Esophagus muscularis mucosa (tissue), 4 donors: ENCODE results near the gene CYP27B1. TPM values are rescaled to one million over a fixed set of nuclear protein-coding genes. Genes with fewer than 3 reads are reported as not detected.

Source experiments
- DNase-seq: peaks from one replicate; pipeline ENCODE4 v3.0.0-alpha.2; 2017; ENCODE audit errors: extremely low spot score
- H3K27ac ChIP-seq, 4 donors: fragments of 200-600 bp; sonication (generic); replicated peaks in 1 of 4; 1 replicate in 3 of 4; 2 replicates in 1 of 4; pipeline ENCODE4 v1.5.1; 2016 to 2019; ENCODE audit warnings: mild to moderate bottlenecking in 1 of 4
- H3K27me3 ChIP-seq, 4 donors: fragments of 200-600 bp; sonication (generic); one replicate each; pipeline versions ENCODE4 v1.5.1 to v1.6.0; 2016 to 2019
- H3K36me3 ChIP-seq, 4 donors: fragments of 200-600 bp; sonication (generic); one replicate each; pipeline ENCODE4 v1.5.1; 2016 to 2019
- H3K4me1 ChIP-seq, 4 donors: fragments of 200-600 bp; sonication (generic); one replicate each; pipeline ENCODE4 v1.5.1; 2016 to 2019
- H3K4me3 ChIP-seq, 4 donors: fragments of 200-600 bp; sonication (generic); 1 replicate in 2 of 4; 2 replicates in 2 of 4; pipeline ENCODE4 v1.5.1; 2016 to 2019; ENCODE audit warnings: mild to moderate bottlenecking in 4 of 4, moderate library complexity in 1 of 4
- H3K9me3 ChIP-seq, 4 donors: fragments of 200-600 bp; sonication (generic); 1 replicate in 3 of 4; 2 replicates in 1 of 4; pipeline ENCODE4 v1.5.1; 2016 to 2019
- CTCF ChIP-seq, 3 experiments: fragments of 200-600 bp in 2 of 3; fragments of 450-650 bp in 1 of 3; sonication (generic) in 2 of 3; IDR thresholded peaks; one replicate each; pipeline ENCODE4 v1.5.1; 2017 to 2019; ENCODE audit warnings: antibody characterized with exemption in 3 of 3, mild to moderate bottlenecking in 2 of 3, moderate library complexity in 1 of 3
- EP300 ChIP-seq: sonication (generic); formaldehyde crosslinking; IDR thresholded peaks from one replicate; pipeline ENCODE4 v1.6.1; 2017; ENCODE audit warnings: antibody characterized with exemption
- POLR2A ChIP-seq: fragments of 450-650 bp; IDR thresholded peaks from one replicate; pipeline ENCODE4 v1.6.1; 2017; ENCODE audit warnings: antibody characterized with exemption, moderate library complexity, mild to moderate bottlenecking, low read depth
- POLR2AphosphoS5 ChIP-seq, 2 donors: sonication (generic); formaldehyde crosslinking; IDR thresholded peaks; one replicate each; pipeline ENCODE4 v1.6.1; 2017; ENCODE audit warnings: antibody characterized with exemption in 2 of 2
- WGBS: methylation state at CpG from one replicate; pipeline ENCODE4 v1.1.5; 2018; 5-methylcytosine and 5-hydroxymethylcytosine counted together
- intact Hi-C: fragments of 100-400 bp; cut with DNase I; formaldehyde crosslinking; loops from one replicate; pipeline ENCODE4 v1.15.1; 2023
- total RNA-seq, 4 donors: library from RNA; depleted of rRNA; stranded (reverse); fragments of >200 nt; gene quantifications; one replicate each; pipeline versions ENCODE4 v1.1.0 to v1.2.1, GENCODE V29; 2016

The CYP27B1 gene
- total RNA-seq, 4 donors from 2014 or later: 0.32 to 0.66 TPM; not detected in 2

DNA sequence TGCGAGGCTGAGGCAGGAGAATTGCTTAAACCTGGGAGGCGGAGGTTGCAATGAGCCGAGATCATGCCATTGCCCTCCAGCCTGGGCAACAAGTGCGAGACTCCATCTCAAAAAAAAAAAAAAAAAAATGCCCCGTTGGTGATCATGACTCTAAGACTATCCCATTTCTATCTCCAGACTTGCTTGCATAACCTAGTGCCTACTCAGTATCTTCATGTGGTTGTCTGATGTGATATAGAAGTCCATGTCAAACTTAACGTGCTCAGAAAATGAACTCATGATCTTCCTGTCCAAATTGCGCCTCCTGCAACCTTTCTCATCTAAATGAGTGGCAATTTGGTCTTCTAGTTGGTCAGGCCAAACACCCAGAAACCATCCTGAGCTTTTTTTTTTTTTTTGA, 11.0 kb upstream of the CYP27B1 start:
- H3K27ac ChIP-seq: no peak overlapping the region

GRCh38 chr12:57777367-57777766, 10.5 kb upstream of the CYP27B1 start:
- intact Hi-C loops: no loop called here
- no peak overlapping the region for H3K4me3 ChIP-seq
- no peaks in the 10 kb centered on the region for H3K27me3 ChIP-seq
- H3K4me1 ChIP-seq: peaks cover 10 to 22% (median 17%) of the 10 kb centered on the region in 4 donors
- H3K9me3 ChIP-seq: no peaks in the 10 kb centered on the region
- H3K27ac ChIP-seq: no peak overlapping the region
- DNase-seq: no peak
- peaks cover 0 to 34% (median 9%) of the 10 kb centered on the region in 4 donors for H3K36me3 ChIP-seq
- TF ChIP-seq EP300: no peak
- TF ChIP-seq POLR2AphosphoS5 (IDR thresholded peaks at IDR 0.05): no peak
- no peak for TF ChIP-seq POLR2A
- TF ChIP-seq CTCF (IDR thresholded peaks at IDR 0.05): no peak
- 88% methylated on average over 7 of the region's 7 CpGs for WGBS

More for the DNA sequence above, 11.0 kb upstream of the CYP27B1 start:
- 86% methylated on average over 7 of the region's 7 CpGs for WGBS
- no peak for DNase-seq
- peaks cover 11 to 20% (median 16%) of the 10 kb centered on the region in 4 donors for H3K4me1 ChIP-seq
- intact Hi-C loops: no loop called here
- peaks cover 0 to 34% (median 9%) of the 10 kb centered on the region in 4 donors for H3K36me3 ChIP-seq
- H3K27me3 ChIP-seq: no peaks in the 10 kb centered on the region
- no peaks in the 10 kb centered on the region for H3K9me3 ChIP-seq
- TF ChIP-seq CTCF (IDR thresholded peaks at IDR 0.05) (no peak), POLR2AphosphoS5 (IDR thresholded peaks at IDR 0.05) (no peak), POLR2A (no peak), EP300 (no peak)
- no peak overlapping the region for H3K4me3 ChIP-seq

DNA sequence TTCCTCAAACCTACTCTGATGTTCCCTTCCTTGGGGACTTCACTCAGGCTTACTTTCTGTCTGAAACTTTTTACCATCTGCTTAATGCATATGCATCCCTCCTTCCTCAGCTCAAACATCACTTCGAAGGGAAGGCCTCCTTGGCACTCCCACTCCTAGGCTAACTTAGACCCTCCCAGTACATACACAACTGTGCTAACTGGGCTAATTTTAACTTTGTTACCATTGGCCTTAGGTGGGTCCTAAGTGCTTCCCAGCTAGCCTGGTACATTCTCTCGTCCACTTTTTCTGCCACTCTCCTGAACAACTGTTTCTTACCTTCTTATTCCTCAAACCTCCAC, 9.3 kb upstream of the CYP27B1 start:
- H3K27me3 ChIP-seq: no peaks in the 10 kb centered on the region
- intact Hi-C loops: no loop called here
- H3K27ac ChIP-seq: no peak overlapping the region
- no peaks in the 10 kb centered on the region for H3K9me3 ChIP-seq
- no peak overlapping the region for H3K4me3 ChIP-seq
- peaks cover 10 to 22% (median 16%) of the 10 kb centered on the region in 4 donors for H3K4me1 ChIP-seq
- peaks cover 0 to 34% (median 9%) of the 10 kb centered on the region in 4 donors for H3K36me3 ChIP-seq
- DNase-seq: no peak
- TF ChIP-seq CTCF (IDR thresholded peaks at IDR 0.05) (no peak), POLR2A (no peak), POLR2AphosphoS5 (IDR thresholded peaks at IDR 0.05) (no peak), EP300 (no peak)
- WGBS: 86% methylated on average over 2 of the region's 2 CpGs

GRCh38 chr12:57775563-57776246, 8.8 kb upstream of the CYP27B1 start:
- no peak overlapping the region for H3K4me3 ChIP-seq
- H3K27ac ChIP-seq: no peak overlapping the region
- no peak for TF ChIP-seq CTCF (IDR thresholded peaks at IDR 0.05)
- TF ChIP-seq POLR2A: no peak
- no peak for TF ChIP-seq EP300
- TF ChIP-seq POLR2AphosphoS5 (IDR thresholded peaks at IDR 0.05): no peak
- H3K9me3 ChIP-seq: no peaks in the 10 kb centered on the region
- H3K36me3 ChIP-seq: peaks cover 0 to 34% (median 8%) of the 10 kb centered on the region in 4 donors
- H3K27me3 ChIP-seq: no peaks in the 10 kb centered on the region
- no peak for DNase-seq
- WGBS: 76% methylated on average over 4 of the region's 4 CpGs
- intact Hi-C loops: no loop called here
- peaks cover 13 to 27% (median 21%) of the 10 kb centered on the region in 4 donors for H3K4me1 ChIP-seq
